Left lung (tissue), 10 donors: Measurements from ENCODE around the gene ATXN1. TPM values are rescaled to one million over a fixed set of nuclear protein-coding genes. Genes with fewer than 3 reads are reported as not detected.
A peak's percentile ranks its signal among the peaks of the same experiment; 100 is the strongest.

Source experiments
- ATAC-seq: fragments of 200-7000 bp; cut with Tn5 transposase; one replicate; pipeline ENCODE4 v1.9.1; 2020; ENCODE audit warnings: moderate library complexity
- DNase-seq, 4 donors: peaks; one replicate each; pipeline ENCODE4 v3.0.0-alpha.2; 2013 to 2020
- H3K27ac ChIP-seq, 2 donors: fragments of 200-600 bp; sonication (generic) in 1 of 2; one replicate each; pipeline versions ENCODE4 v1.5.0 to v1.8.0; 2020 to 2021
- H3K27me3 ChIP-seq, 2 donors: fragments of 200-600 bp; sonication (generic) in 1 of 2; one replicate each; pipeline versions ENCODE4 v1.5.0 to v1.8.0; 2020 to 2021
- H3K36me3 ChIP-seq, 2 donors: fragments of 200-600 bp; sonication (generic) in 1 of 2; one replicate each; pipeline versions ENCODE4 v1.5.0 to v1.8.0; 2020 to 2021
- H3K4me1 ChIP-seq, 2 donors: fragments of 200-600 bp; one replicate each; pipeline ENCODE4 v1.8.0; 2021
- H3K4me3 ChIP-seq, 2 donors: fragments of 200-600 bp; sonication (generic) in 1 of 2; one replicate each; pipeline versions ENCODE4 v1.5.0 to v1.8.0; 2020 to 2021; ENCODE audit warnings: mild to moderate bottlenecking in 1 of 2
- H3K9me3 ChIP-seq, 2 donors: fragments of 200-600 bp; sonication (generic) in 1 of 2; one replicate each; pipeline versions ENCODE4 v1.5.0 to v1.8.0; 2020 to 2021
- intact Hi-C, 2 donors: fragments of 100-400 bp; cut with DNase I; formaldehyde crosslinking; loops; one replicate each; pipeline versions ENCODE4 v1.11.2 to v1.14.2; 2022
- polyA plus RNA-seq, 6 donors: library from polyadenylated mRNA; unstranded; fragments of 120-200 nt; gene quantifications; one replicate each; pipeline ENCODE4 v1.2.1, GENCODE V29; 2013; ENCODE audit not compliant: insufficient read length in 6 of 6
- total RNA-seq, 2 donors: library from RNA; stranded (reverse); fragmentation: NEBNext Ultra II Directional; extraction: Animal tissue kit (Norgen Biotek cat#: 25700); gene quantifications; one replicate each; pipeline ENCODE4 v1.2.1, GENCODE V29; 2021
- TF ChIP-seq, protein P1 (sequence below), 2 donors: fragments of 200-600 bp; sonication (generic) in 1 of 2; IDR thresholded peaks; one replicate each; pipeline versions ENCODE4 v1.5.0 to v1.8.0; 2021; ENCODE audit warnings: antibody characterized with exemption in 2 of 2
- donor health status: DM: no; HTN: yes; CAD: no.
- donor health status: DM: no; HTN: no; CAD: no.

Gene ATXN1
- total and polyA plus RNA-seq, 8 donors: 23.3 to 67.4 (median 27.3) TPM

GRCh38 chr6:16743664-16744210 is 17.5 kb downstream of the ATXN1 start:
- peaks cover 22 to 82% of the 10 kb centered on the region in 2 donors for H3K4me1 ChIP-seq
- intact Hi-C loops: no loop called here
- no peak overlapping the region for H3K4me3 ChIP-seq
- TF ChIP-seq, protein P1, sequence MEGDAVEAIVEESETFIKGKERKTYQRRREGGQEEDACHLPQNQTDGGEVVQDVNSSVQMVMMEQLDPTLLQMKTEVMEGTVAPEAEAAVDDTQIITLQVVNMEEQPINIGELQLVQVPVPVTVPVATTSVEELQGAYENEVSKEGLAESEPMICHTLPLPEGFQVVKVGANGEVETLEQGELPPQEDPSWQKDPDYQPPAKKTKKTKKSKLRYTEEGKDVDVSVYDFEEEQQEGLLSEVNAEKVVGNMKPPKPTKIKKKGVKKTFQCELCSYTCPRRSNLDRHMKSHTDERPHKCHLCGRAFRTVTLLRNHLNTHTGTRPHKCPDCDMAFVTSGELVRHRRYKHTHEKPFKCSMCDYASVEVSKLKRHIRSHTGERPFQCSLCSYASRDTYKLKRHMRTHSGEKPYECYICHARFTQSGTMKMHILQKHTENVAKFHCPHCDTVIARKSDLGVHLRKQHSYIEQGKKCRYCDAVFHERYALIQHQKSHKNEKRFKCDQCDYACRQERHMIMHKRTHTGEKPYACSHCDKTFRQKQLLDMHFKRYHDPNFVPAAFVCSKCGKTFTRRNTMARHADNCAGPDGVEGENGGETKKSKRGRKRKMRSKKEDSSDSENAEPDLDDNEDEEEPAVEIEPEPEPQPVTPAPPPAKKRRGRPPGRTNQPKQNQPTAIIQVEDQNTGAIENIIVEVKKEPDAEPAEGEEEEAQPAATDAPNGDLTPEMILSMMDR (IDR thresholded peaks at IDR 0.05): no peak
- DNase-seq (no peak), ATAC-seq (no peak)
- peaks cover 0 to 11% of the 10 kb centered on the region in 2 donors for H3K36me3 ChIP-seq
- no peaks in the 10 kb centered on the region for H3K9me3 ChIP-seq
- no peak overlapping the region for H3K27ac ChIP-seq
- no peaks in the 10 kb centered on the region for H3K27me3 ChIP-seq

DNA sequence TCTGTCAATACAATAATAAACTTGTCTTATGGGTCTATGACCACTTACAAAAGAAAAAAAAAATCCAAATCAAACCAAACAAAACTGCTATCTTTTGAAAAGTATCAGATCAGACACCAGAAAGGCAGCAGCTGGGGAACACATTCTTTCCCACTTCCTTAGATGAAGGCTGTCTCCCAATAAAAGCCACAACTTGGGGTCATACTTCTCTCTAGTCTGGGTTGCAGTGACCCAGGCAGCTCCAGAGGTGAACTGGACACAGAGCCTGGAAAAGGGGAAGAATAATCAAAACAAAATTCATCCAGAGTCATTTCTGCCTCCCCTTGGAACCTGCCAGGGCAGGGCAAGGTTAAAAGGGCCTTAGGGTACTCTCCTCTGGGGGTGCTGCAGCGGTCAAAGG is 19.1 kb downstream of the ATXN1 start:
- Histone ChIP-seq H3K4me1 (peaks cover 32 to 85% of the 10 kb centered on the region in 2 donors), H3K27me3 (no peaks in the 10 kb centered on the region), H3K9me3 (no peaks in the 10 kb centered on the region), H3K36me3 (no peaks in the 10 kb centered on the region), H3K4me3 (no peak overlapping the region), H3K27ac (peak overlapping the region in 1 of 2 donors; percentile 72)
- ATAC-seq (no peak), DNase-seq (no peak)
- intact Hi-C loops: no loop called here
- TF ChIP-seq, protein P1 (IDR thresholded peaks at IDR 0.05): no peak

GRCh38 chr6:16741112-16742016 is 19.9 kb downstream of the ATXN1 start:
- peak in 2 of 4 donors; percentile 76 to 80 for DNase-seq
- no peaks in the 10 kb centered on the region for H3K36me3 ChIP-seq
- H3K4me1 ChIP-seq: peaks cover 39 to 85% of the 10 kb centered on the region in 2 donors
- peak overlapping the region; percentile 30 to 72 for H3K27ac ChIP-seq
- H3K27me3 ChIP-seq: no peaks in the 10 kb centered on the region
- TF ChIP-seq, protein P1 (IDR thresholded peaks at IDR 0.05): no peak
- ATAC-seq: peak; percentile 65
- intact Hi-C loops: no loop called here
- no peak overlapping the region for H3K4me3 ChIP-seq
- H3K9me3 ChIP-seq: no peaks in the 10 kb centered on the region

DNA sequence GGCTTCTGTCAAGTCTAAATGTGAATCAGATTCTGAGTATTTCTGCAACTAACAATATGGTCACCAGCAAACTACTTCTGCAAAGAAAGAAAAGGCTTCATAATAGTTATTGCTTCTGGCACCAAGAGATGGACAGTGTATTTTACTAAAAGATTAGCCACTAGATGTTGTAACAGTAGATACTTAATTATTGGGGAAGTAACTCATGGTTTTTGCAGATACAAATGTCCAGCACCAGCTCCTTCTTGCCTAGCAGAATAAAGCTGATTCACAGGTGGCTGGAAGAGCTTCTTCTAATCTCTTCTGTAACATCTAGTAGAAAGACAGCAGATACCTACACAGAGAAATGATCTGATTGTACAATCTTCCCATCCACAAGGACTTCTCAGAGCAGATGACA is 21.2 kb downstream of the ATXN1 start:
- H3K27me3 ChIP-seq: no peaks in the 10 kb centered on the region
- peak overlapping the region; percentile 45 to 46 for H3K27ac ChIP-seq
- no peaks in the 10 kb centered on the region for H3K36me3 ChIP-seq
- intact Hi-C loops: no loop called here
- H3K9me3 ChIP-seq: no peaks in the 10 kb centered on the region
- ATAC-seq (no peak), DNase-seq (no peak)
- TF ChIP-seq, protein P1 (IDR thresholded peaks at IDR 0.05): no peak
- no peak overlapping the region for H3K4me3 ChIP-seq
- peaks cover 39 to 80% of the 10 kb centered on the region in 2 donors for H3K4me1 ChIP-seq

- Histone ChIP-seq H3K4me1 (peaks cover 39 to 73% of the 10 kb centered on the region in 2 donors), H3K27ac (peak overlapping the region in 1 of 2 donors; percentile 46), H3K36me3 (no peaks in the 10 kb centered on the region), H3K4me3 (no peak overlapping the region), H3K27me3 (no peaks in the 10 kb centered on the region), H3K9me3 (no peaks in the 10 kb centered on the region)
- TF ChIP-seq, protein P1 (IDR thresholded peaks at IDR 0.05): no peak
- DNase-seq (no peak), ATAC-seq (no peak)
- intact Hi-C loops: no loop called here
These were observed 21.9 kb downstream of the ATXN1 start for GRCh38 chr6:16739329-16739801.
